HG03558 (cell line): Measurements from ENCODE around the gene SDF4.
"Not testable (repeated sequence)": the region's sequence is repeated elsewhere in the genome, so short reads cannot be mapped to it uniquely, and the experiment has no call there.

Experiments used
- ATAC-seq: cut with Tn5 transposase; IDR thresholded peaks from one replicate; pipeline ENCODE4 v1.9.1; 2021; ENCODE audit warnings: moderate number of reproducible peaks; ENCODE audit not compliant: unreplicated experiment; ENCODE audit errors: extremely low read depth

The SDF4 gene

GRCh38 chr1:1183833-1184775 is 47.7 kb downstream of the SDF4 start:
- no peak for ATAC-seq

DNA sequence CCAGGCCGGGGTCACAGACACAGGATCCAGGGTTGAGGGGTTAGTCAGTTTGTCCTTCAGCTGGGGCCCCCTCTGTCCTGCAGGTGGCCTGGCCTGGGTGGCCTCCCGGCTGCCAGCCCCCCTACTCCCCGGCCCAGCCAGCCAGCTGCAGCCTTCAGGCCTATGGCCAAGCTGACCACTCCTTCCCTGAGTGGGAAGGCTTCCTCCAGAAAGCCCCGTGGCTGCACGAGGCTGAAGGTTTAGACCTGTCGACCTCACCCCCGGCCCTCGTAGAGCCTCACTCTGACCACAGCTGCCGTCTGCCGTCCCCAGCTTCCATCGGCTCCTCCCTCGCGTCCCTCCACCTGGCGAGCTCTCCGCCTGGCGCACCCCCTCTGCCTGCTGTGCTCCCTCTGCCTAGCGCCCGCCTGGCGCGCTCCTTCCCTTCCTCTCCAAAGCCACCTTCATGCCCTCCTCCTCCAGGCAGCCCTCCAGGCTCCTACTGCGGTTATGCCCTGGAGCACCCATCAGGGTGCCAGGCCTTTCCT is 48.5 kb downstream of the SDF4 start:
- ATAC-seq: no peak

GRCh38 chr1:1182491-1183220 is 49.1 kb downstream of the SDF4 start:
- no peak for ATAC-seq

DNA sequence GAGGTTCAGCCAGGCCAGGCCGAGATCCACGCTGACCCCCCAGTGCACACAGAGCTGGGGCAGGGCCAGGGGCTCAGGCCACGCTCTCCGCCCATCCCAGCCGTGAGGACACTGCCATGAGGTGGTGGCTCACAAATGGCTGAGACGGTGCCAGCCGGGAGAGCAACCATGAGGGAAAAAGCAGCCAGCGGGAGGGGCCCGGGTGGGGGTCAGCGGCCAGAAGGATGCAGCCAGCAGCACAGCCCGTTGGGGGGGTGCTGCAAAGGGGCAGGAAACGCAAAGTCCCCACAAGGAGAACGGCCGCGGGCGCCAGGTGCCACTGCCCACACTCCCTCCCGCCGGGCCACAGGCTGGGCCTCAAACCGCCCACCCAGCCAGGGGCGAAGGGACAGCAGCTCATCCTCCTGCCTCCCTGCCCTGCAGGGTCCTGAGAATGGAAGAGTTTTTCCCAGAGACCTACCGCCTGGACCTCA is 49.8 kb downstream of the SDF4 start:
- ATAC-seq: no peak

DNA sequence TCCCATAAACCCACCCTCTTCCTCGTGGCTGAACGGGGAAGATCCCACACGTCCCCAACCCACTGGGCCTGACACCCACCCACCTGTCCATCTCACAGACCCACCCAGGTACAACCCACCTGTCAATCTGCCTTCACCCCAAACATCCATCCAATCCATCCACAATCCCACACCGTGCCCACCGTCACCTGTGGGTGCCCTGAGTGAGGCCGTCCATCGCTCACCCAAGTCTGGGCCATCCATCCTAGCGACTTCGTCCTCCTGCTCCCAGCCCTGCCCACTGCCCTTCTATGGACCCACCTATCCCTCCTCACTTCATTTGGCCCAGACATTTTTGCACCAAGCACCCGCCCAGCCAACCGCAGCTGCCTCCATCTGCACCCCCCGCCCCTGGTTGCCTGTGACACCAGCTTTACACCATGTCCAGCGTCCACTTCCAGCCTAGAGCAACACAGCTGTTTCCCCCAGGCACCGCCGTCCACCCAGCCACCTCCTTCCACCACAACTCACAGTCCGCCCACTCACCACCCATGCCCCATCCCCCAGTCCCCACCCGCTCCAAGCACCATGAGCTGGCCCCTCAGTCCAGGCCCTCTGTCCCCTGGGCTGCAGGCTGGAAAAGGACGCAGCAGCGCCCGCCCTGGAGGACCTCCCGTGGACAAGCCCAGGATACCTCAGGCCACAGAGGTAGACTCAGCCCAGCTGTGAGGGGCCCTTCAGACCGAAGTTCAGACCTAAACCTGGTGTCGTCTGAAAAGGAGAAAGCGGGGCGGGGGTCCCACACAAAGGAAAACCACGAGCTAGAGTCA is 50.5 kb downstream of the SDF4 start:
- ATAC-seq: no peak

DNA sequence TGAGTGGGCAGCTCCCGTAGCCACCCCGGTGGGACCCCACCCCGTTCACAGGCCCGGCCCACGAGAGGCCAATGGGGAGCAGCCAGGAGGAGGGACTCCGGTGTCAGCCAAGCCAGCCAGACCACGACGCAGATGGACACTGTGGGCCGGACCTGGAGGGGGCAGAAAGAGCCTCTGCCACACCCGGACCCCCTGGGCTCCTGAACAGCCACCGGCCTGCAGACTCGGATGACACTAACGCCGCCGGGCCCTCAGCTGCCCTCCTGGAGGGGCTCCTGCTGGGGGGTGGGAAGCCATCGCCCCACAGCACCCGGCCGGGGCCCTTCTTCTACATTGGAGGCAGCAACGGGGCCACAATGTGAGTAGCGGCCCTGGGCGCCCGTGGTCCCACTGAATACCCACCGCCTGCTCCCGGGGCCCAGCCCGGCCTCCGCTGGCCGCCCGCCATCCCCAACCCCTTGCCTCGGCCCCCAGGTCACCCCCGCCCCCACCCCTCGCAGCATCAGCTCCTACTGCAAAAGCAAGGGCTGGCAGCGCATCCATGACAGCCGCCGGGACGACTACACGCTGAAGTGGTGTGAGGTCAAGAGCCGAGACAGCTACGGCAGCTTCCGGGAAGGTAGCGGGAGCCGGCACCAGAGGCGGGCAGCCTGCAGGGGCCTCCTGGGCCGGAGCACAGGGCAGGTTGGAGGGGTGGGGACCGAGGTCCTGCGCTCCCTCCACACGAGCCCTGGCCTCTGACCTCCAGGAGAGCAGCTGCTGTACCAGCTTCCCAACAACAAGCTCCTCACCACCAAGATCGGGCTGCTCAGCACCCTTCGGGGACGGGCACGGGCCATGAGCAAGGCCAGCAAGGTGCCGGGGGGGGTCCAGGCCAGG is 51.6 kb downstream of the SDF4 start:
- no peak for ATAC-seq

DNA sequence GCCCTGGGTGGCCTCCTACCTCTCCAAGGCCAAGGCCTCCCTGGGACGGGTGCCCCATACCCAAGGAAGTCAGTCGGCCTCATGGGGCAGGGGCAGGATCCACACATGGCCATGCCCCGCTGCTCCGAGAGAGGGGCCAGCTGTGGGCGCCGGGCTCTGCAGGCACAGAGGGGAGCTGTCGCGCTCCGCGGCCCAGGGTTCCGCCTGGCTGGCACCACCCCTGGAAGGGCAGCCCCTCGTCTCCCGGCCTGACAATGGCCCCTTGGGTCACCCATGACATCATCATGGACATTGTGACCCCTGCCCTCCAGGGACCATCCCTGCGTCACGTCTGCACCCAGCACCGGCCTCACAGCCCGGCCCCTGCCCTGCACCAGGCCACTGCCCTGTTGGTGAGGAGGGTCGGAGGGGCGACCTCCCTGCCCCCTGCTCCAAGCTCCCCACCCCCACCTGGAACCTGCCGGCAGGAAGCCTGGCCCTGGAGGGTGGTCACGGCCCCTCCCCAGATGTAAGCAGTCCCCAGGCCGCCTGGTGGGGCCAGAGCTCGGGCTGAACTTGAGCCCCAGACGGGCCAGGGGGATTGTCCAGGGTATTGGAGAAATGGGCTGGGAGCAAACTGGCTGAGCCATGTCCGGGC is 52.3 kb downstream of the SDF4 start:
- no peak for ATAC-seq

DNA sequence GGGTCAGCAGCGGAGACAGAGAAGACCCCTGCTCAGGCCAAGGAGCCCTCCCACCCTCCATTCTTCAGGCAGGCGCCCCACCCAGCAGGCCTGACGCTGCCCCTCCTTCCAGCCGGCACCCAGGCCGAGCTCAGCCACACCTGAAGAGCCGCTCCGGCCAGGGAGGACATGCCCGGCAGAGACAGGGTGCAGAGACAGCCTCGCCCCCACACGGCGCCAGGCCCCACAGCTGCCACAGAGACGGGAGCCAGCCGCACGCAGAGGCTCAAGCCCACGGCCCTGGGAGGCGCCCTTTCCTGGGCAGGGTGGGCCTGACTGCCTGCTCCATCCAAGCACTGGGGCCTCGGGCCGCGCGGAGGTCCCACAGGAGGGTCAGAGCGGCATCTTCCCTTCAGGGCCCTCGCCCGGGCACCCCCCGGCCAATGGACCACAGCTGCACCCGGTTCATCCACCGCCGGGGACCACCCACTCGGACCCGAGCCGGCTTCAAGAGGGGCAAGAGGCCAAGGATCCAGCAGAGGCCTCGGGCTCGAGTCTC is 52.9 kb downstream of the SDF4 start:
- no peak for ATAC-seq

- ATAC-seq: no peak
Observed at GRCh38 chr1:1177452-1178206, 54.2 kb downstream of the SDF4 start.

- ATAC-seq: no peak
Observed at GRCh38 chr1:1176931-1177330, 54.9 kb downstream of the SDF4 start.

GRCh38 chr1:1176063-1176761 is 55.6 kb downstream of the SDF4 start:
- ATAC-seq: not testable (repeated sequence)

DNA sequence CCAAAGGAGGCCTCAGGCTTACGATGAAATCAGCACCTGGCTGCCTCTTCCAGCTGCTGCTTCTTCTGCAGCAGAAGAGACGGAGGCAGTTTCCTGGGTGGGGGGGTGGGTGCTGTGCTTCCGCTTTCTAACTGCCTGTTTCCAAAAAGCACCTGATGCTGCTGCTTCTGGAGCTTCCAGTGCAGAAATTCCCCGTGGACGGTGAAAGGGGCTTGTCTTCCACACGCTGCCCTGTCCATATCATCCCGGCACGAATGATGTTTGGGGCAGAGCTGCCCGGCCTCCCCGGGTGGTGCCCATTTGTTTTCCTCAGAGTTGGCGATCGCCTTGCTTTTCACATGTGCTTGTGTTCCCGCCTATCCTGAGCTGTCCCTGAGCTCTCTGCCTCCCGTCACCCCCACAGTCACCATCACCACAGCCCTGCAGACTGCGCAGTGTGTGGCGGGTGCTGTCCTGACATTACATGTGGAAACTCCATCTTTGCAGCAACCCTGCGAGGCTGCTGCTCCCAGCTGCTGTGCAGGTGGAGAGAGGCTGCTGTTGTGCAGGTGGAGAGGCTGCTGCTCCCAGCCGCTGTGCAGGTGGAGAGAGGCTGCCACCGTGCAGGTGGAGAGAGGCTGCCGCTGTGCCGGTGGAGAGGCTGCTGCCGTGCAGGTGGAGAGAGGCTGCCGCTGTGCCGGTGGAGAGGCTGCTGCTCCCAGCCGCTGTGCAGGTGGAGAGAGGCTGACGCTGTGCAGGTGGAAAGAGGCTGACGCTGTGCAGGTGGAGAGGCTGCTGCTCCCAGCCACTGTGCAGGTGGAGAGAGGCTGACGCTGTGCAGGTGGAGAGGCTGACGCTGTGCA is 56.4 kb downstream of the SDF4 start:
- ATAC-seq: no peak

- no peak for ATAC-seq
Observed at GRCh38 chr1:1173793-1174415, 57.9 kb downstream of the SDF4 start, which contains the start of gene TTLL10. Gene TTLL10, plus strand, starts transcription at chr1:1173880. Its CDS starts 5,336 bp downstream, at chr1:1179216.

- no peak for ATAC-seq
Observed at GRCh38 chr1:1173061-1173792, 58.6 kb downstream of the SDF4 start.
